ENCODE results near the gene SETD1A.
"Not testable (repeated sequence)": the region's sequence is repeated elsewhere in the genome, so short reads cannot be mapped to it uniquely, and the experiment has no call there.

GRCh38 chr16:31013292-31013691 lies 55.7 kb downstream of the SETD1A start:
- TF ChIP-seq CTCF (conservative IDR thresholded peaks at IDR 0.05; ENCODE audit: low read length); EZH2phosphoT487 (IDR thresholded peaks at IDR 0.05; ENCODE audit: borderline replicate concordance): not testable (repeated sequence)

Data from Loucy (cell line).